Measurements from ENCODE around the gene CCL18. TPM values are rescaled to one million over a fixed set of nuclear protein-coding genes. Genes with fewer than 3 reads are reported as not detected.
"Not testable (repeated sequence)": the region's sequence is repeated elsewhere in the genome, so short reads cannot be mapped to it uniquely, and the experiment has no call there.

Gene CCL18
- polyA plus RNA-seq, 1 donor from 2014 or later = not detected

DNA sequence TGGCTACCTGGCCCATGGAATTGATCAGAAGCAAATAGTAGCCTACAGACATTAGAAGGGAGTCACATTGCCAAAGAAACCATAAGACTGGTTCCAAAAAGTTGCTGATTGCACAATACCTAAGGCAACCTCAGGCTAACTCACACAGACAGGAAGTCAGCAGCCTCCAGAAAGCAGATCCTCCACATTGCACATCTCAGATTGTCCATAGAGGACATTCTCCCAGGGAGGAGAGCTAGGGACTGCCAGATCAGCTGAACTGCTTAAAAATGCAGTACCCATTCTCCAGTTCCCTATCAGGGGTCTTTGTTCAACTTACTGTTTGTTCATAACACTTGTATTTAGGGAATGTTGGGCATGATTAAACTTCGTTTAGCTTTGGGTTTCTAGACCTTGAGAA, 21.7 kb downstream of the CCL18 start (continued):
- no peak for TF ChIP-seq RAD21 (conservative IDR thresholded peaks at IDR 0.05)

- no peak overlapping the region for H3K9ac ChIP-seq (ENCODE audit: low read length)
- no peaks in the 10 kb centered on the region for H4K20me1 ChIP-seq (ENCODE audit: insufficient read depth)
- no peak overlapping the region for H3K4me2 ChIP-seq (ENCODE audit: low read length)
- H2AFZ ChIP-seq (ENCODE audit: low read depth, low read length) = no peak overlapping the region
- H3K79me2 ChIP-seq (replicated peaks; ENCODE audit: insufficient read depth, low read length) = no peaks in the 10 kb centered on the region
- no peaks in the 10 kb centered on the region for H3K9me2 ChIP-seq (ENCODE audit: insufficient read depth, low read length)
- no peaks in the 10 kb centered on the region for H3K27me3 ChIP-seq (ENCODE audit: insufficient read depth, low read depth, low read length)
- no peak overlapping the region for H3K4me3 ChIP-seq (ENCODE audit: low read length)
- H3K36me3 ChIP-seq (ENCODE audit: insufficient read depth, low read length) = no peaks in the 10 kb centered on the region
- no peaks in the 10 kb centered on the region for H3K9me3 ChIP-seq (ENCODE audit: low read length)
- no peak for TF ChIP-seq POLR2AphosphoS5 (IDR thresholded peaks at IDR 0.05)
- TF ChIP-seq TAF1 (IDR thresholded peaks at IDR 0.05; ENCODE audit: low read depth) = no peak
- no peaks in the 10 kb centered on the region for H3F3A ChIP-seq (ENCODE audit: insufficient read depth, low read length, poor library complexity, severe bottlenecking)
- H3K27ac ChIP-seq (ENCODE audit: low read length) = no peak overlapping the region
These were observed 22.7 kb downstream of the CCL18 start for GRCh38 chr17:36086791-36087190.

- not testable (repeated sequence) for H3K36me3 ChIP-seq (ENCODE audit: insufficient read depth, low read length); H3K4me3 ChIP-seq (ENCODE audit: low read length); H3F3A ChIP-seq (ENCODE audit: insufficient read depth, low read length, poor library complexity, severe bottlenecking); H3K4me2 ChIP-seq (ENCODE audit: low read length); H4K20me1 ChIP-seq (ENCODE audit: insufficient read depth); H3K9ac ChIP-seq (ENCODE audit: low read length); H3K27me3 ChIP-seq (ENCODE audit: insufficient read depth, low read depth, low read length); H3K9me2 ChIP-seq (ENCODE audit: insufficient read depth, low read length); H3K9me3 ChIP-seq (ENCODE audit: low read length); H2AFZ ChIP-seq (ENCODE audit: low read depth, low read length); H3K79me2 ChIP-seq (replicated peaks; ENCODE audit: insufficient read depth, low read length); H3K27ac ChIP-seq (ENCODE audit: low read length)
These were observed 23.4 kb downstream of the CCL18 start for GRCh38 chr17:36087471-36087870.

GRCh38 chr17:36087897-36088572, 24.0 kb downstream of the CCL18 start:
- H3K27me3 ChIP-seq (ENCODE audit: insufficient read depth, low read depth, low read length); H3K4me3 ChIP-seq (ENCODE audit: low read length); H3K9me2 ChIP-seq (ENCODE audit: insufficient read depth, low read length): not testable (repeated sequence)

DNA sequence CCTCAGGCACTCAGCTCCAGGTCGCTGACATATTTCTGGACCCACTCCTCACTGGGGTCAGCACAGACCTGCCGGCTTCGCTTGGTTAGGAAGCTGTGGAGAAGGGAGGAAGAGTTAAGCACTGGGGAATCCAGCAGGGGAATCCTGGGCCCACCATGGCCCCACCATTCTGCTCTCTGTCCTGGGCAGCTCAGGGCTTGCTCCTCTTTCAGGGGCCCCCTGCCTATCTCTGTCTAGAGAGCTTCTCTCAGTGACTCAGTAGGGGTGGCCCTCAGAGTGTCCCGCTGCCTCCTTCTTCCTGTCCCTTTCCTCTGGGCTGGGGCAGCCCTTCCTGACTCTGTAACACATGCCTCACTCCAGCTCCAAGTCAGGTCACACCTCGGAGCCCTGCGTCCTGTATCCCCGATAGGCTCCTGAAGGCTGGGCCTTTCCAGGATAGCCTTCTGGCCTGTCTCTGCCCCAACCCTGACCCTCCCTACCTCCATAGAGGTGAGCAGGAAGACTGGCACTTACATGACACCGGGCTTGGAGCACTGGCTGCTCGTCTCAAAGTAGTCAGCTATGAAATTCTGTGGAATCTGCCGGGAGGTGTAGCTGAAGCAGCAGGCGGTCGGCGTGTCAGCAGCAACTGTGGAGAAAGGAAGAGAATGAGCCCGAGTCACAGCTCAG, 24.7 kb downstream of the CCL18 start:
- Histone ChIP-seq H3K4me3 (ENCODE audit: low read length) (no peak overlapping the region), H3K9ac (ENCODE audit: low read length) (no peak overlapping the region), H3K4me2 (ENCODE audit: low read length) (no peak overlapping the region), H3K36me3 (ENCODE audit: insufficient read depth, low read length) (no peaks in the 10 kb centered on the region), H4K20me1 (ENCODE audit: insufficient read depth) (no peaks in the 10 kb centered on the region), H3K79me2 (replicated peaks; ENCODE audit: insufficient read depth, low read length) (no peaks in the 10 kb centered on the region), H3F3A (ENCODE audit: insufficient read depth, low read length, poor library complexity, severe bottlenecking) (no peaks in the 10 kb centered on the region), H2AFZ (ENCODE audit: low read depth, low read length) (no peak overlapping the region), H3K9me3 (ENCODE audit: low read length) (no peaks in the 10 kb centered on the region), H3K27me3 (ENCODE audit: insufficient read depth, low read depth, low read length) (no peaks in the 10 kb centered on the region), H3K27ac (ENCODE audit: low read length) (no peak overlapping the region), H3K9me2 (ENCODE audit: insufficient read depth, low read length) (no peaks in the 10 kb centered on the region)
- TF ChIP-seq CTCF (IDR thresholded peaks at IDR 0.05; ENCODE audit: poor library complexity, severe bottlenecking) (no peak), RAD21 (conservative IDR thresholded peaks at IDR 0.05) (no peak), SMC3 (conservative IDR thresholded peaks at IDR 0.05; ENCODE audit: poor library complexity) (no peak)

More at GRCh38 chr17:36087897-36088572, 24.0 kb downstream of the CCL18 start:
- not testable (repeated sequence) for H2AFZ ChIP-seq (ENCODE audit: low read depth, low read length); H3K27ac ChIP-seq (ENCODE audit: low read length); H3K79me2 ChIP-seq (replicated peaks; ENCODE audit: insufficient read depth, low read length); H3K36me3 ChIP-seq (ENCODE audit: insufficient read depth, low read length); H3F3A ChIP-seq (ENCODE audit: insufficient read depth, low read length, poor library complexity, severe bottlenecking); H4K20me1 ChIP-seq (ENCODE audit: insufficient read depth); H3K9ac ChIP-seq (ENCODE audit: low read length); H3K4me2 ChIP-seq (ENCODE audit: low read length); H3K9me3 ChIP-seq (ENCODE audit: low read length)
